ENCODE measurements around the gene PAQR6.

- no peak for TF ChIP-seq CTCF (IDR thresholded peaks at IDR 0.05)
- no peak for TF ChIP-seq EP300 (IDR thresholded peaks at IDR 0.05)
These were observed 6.5 kb downstream of the PAQR6 start for GRCh38 chr1:156241311-156241811.
